Tibial nerve (tissue), 4 donors: ENCODE measurements around the gene ZFYVE19. TPM values are rescaled to one million over a fixed set of nuclear protein-coding genes. Genes with fewer than 3 reads are reported as not detected.
"Not testable (repeated sequence)": the region's sequence is repeated elsewhere in the genome, so short reads cannot be mapped to it uniquely, and the experiment has no call there.

ENCODE experiments used
- DNase-seq, 2 donors: peaks; one replicate each; pipeline ENCODE4 v3.0.0-alpha.2; 2019; ENCODE audit warnings: low spot score in 2 of 2
- H3K27ac ChIP-seq, 4 donors: fragments of 200-600 bp; sonication (generic) in 3 of 4; one replicate each; pipeline ENCODE4 v1.5.1; 2017 to 2019; ENCODE audit warnings: mild to moderate bottlenecking in 1 of 4
- H3K27me3 ChIP-seq, 2 donors: fragments of 200-600 bp; sonication (generic) in 1 of 2; one replicate each; pipeline versions ENCODE4 v1.5.1 to v1.6.0; 2017 to 2019
- H3K36me3 ChIP-seq, 3 donors: fragments of 200-600 bp; sonication (generic); one replicate each; pipeline ENCODE4 v1.5.1; 2018 to 2019
- H3K4me1 ChIP-seq, 4 donors: fragments of 200-600 bp; sonication (generic) in 3 of 4; one replicate each; pipeline ENCODE4 v1.5.1; 2017 to 2019
- H3K4me3 ChIP-seq, 4 donors: fragments of 200-600 bp; sonication (generic) in 3 of 4; one replicate each; pipeline ENCODE4 v1.5.1; 2017 to 2019; ENCODE audit warnings: mild to moderate bottlenecking in 1 of 4, moderate library complexity in 1 of 4
- H3K9me3 ChIP-seq, 4 donors: fragments of 200-600 bp; sonication (generic) in 3 of 4; one replicate each; pipeline ENCODE4 v1.5.1; 2017 to 2019
- CTCF ChIP-seq, 5 experiments: fragments of 200-600 bp in 3 of 5; fragments of 450-650 bp in 2 of 5; sonication (generic) in 3 of 5; IDR thresholded peaks; one replicate each; pipeline ENCODE4 v1.5.1; 2016 to 2019; ENCODE audit warnings: antibody characterized with exemption in 5 of 5, mild to moderate bottlenecking in 3 of 5, moderate library complexity in 2 of 5
- EP300 ChIP-seq, 2 donors: sonication (generic); formaldehyde crosslinking; IDR thresholded peaks; one replicate each; pipeline ENCODE4 v1.6.1; 2017; ENCODE audit warnings: antibody characterized with exemption in 2 of 2, mild to moderate bottlenecking in 1 of 2
- POLR2A ChIP-seq, 2 donors: fragments of 450-650 bp; IDR thresholded peaks; one replicate each; pipeline ENCODE4 v1.6.1; 2017; ENCODE audit warnings: antibody characterized with exemption in 2 of 2, mild to moderate bottlenecking in 2 of 2, moderate library complexity in 2 of 2
- WGBS, 2 donors: methylation state at CpG; one replicate each; pipeline ENCODE4 v1.1.5; 2018; 5-methylcytosine and 5-hydroxymethylcytosine counted together
- small RNA-seq: library from RNA; depleted of rRNA; stranded (forward); fragments of <200 nt; gene quantifications from one replicate; pipeline ENCODE3, GENCODE V24; 2016
- total RNA-seq, 4 donors: library from RNA; depleted of rRNA; stranded (reverse); fragments of >200 nt; gene quantifications; one replicate each; pipeline ENCODE4 v1.1.0, GENCODE V29; 2016

The ZFYVE19 gene
- total RNA-seq, 4 donors from 2014 or later: 19.0 to 48.5 (median 34.2) TPM

DNA sequence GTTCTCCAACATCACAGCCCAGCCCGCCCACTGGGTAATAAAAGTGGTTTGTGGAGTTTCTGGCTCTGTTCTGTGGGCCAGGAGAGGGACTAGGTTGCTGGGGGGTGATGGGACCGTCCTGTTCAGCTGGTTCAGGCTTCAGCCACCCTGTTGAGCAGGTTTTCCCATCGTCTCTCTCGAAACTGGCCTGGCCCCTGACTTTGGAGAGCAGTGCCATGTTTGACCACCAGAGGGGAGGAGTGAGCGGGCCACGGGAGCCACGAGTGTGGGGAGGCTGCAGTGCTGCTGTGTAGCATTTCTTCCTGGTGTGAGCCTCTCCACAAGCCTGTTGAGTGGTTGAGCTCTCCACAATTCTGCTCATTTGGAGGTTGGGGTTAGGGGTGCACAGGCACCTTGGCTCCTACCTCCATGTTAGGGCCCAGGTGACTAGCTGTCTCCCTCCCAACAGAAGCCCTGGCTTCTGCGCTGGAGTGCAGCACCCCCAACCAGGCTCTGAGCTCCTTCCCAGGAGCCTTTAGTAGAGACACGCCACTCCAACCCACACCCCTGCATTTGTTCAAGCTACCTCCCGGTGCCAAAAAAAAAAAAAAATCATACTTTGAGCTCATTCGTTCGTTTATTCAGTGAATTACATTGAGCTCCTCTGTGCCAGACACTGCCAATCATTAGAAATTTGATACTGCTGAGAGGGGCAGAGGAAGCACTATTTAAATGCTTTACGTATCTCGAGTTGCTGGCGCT lies 50.9 kb downstream of the ZFYVE19 start:
- peak; percentile 56 to 69 for DNase-seq

GRCh38 chr15:40858706-40859105 lies 51.8 kb downstream of the ZFYVE19 start:
- Histone ChIP-seq H3K9me3 (no peaks in the 10 kb centered on the region), H3K27me3 (peaks cover 0 to under 1% of the 10 kb centered on the region in 2 donors), H3K4me3 (no peak overlapping the region), H3K36me3 (no peaks in the 10 kb centered on the region), H3K27ac (no peak overlapping the region), H3K4me1 (peaks cover 0 to 6% (median 0%) of the 10 kb centered on the region in 4 donors)
- DNase-seq: no peak
- 70 to 73% methylated on average over 10 of the region's 10 CpGs for WGBS, 2 donors
- TF ChIP-seq CTCF (IDR thresholded peaks at IDR 0.05) (no peak), POLR2A (IDR thresholded peaks at IDR 0.05) (no peak), EP300 (IDR thresholded peaks at IDR 0.05) (no peak)

More for the DNA sequence above, 50.9 kb downstream of the ZFYVE19 start:
- no peak overlapping the region for H3K27ac ChIP-seq
- no peak overlapping the region for H3K4me3 ChIP-seq
- H3K36me3 ChIP-seq: no peaks in the 10 kb centered on the region
- no peak for TF ChIP-seq POLR2A (IDR thresholded peaks at IDR 0.05)
- peak; percentile 90 to 97 (median 92) for TF ChIP-seq CTCF (IDR thresholded peaks at IDR 0.05)
- TF ChIP-seq EP300 (IDR thresholded peaks at IDR 0.05): no peak
- H3K9me3 ChIP-seq: no peaks in the 10 kb centered on the region
- peaks cover 0 to 6% (median 0%) of the 10 kb centered on the region in 4 donors for H3K4me1 ChIP-seq
- H3K27me3 ChIP-seq: no peaks in the 10 kb centered on the region
- 29 to 31% methylated on average over 15 of the region's 15 CpGs for WGBS, 2 donors

- no peaks in the 10 kb centered on the region for H3K9me3 ChIP-seq
- H3K27ac ChIP-seq: no peak overlapping the region
- H3K36me3 ChIP-seq: no peaks in the 10 kb centered on the region
- DNase-seq: peak in 1 of 2 donors; percentile 47
- WGBS, 2 donors: 47 to 67% methylated on average over 12 to 18 of the region's 18 CpGs
- H3K4me3 ChIP-seq: no peak overlapping the region
- TF ChIP-seq CTCF (IDR thresholded peaks at IDR 0.05) (peak; percentile 35 to 70 (median 55)), POLR2A (IDR thresholded peaks at IDR 0.05) (no peak), EP300 (IDR thresholded peaks at IDR 0.05) (no peak)
- peaks cover 0 to 6% (median 0%) of the 10 kb centered on the region in 4 donors for H3K4me1 ChIP-seq
- peaks cover 0 to 7% of the 10 kb centered on the region in 2 donors for H3K27me3 ChIP-seq
Measured at GRCh38 chr15:40859206-40859851, 52.4 kb downstream of the ZFYVE19 start.

- WGBS, 2 donors: 71 to 73% methylated on average over 4 of the region's 4 CpGs
- not testable (repeated sequence) for DNase-seq, H3K27ac ChIP-seq, H3K9me3 ChIP-seq, H3K4me3 ChIP-seq, H3K4me1 ChIP-seq, H3K36me3 ChIP-seq
- peaks cover 0 to 11% of the 10 kb centered on the region in 2 donors for H3K27me3 ChIP-seq
Measured at GRCh38 chr15:40861147-40861546, 54.3 kb downstream of the ZFYVE19 start.

DNA sequence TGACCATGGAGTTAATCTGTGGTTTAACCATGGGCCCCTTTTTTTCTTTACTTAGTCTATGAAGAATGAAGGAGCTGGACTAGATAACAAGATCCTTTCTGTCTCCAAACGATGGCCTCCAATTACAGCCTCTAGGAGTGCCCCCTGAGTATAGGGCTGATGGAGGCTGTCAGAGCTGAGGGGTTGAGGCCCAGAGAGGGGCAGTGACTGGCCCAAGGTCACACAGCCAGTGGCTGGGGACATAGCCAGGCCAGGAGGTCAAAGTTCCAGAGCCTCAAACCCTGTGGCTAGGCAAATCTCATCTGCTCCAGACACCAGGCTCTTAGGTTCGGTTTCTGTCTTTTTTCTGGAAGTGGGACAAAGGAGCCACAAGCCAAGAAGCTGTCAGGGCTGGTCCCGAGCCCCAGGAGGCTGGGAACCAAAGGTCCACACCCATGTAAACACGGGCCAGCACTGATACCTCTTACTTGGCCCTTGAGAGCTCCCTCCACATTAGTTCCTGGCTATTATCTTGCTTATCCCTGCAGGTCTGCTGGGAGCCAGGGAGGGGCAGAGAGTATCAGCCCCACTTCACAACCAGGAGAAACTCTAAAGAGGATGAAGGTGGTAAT lies 56.9 kb downstream of the ZFYVE19 start:
- DNase-seq: no peak
- no peak for TF ChIP-seq CTCF (IDR thresholded peaks at IDR 0.05)
- no peak for TF ChIP-seq EP300 (IDR thresholded peaks at IDR 0.05)
- TF ChIP-seq POLR2A (IDR thresholded peaks at IDR 0.05): no peak
- H3K36me3 ChIP-seq: no peaks in the 10 kb centered on the region
- H3K9me3 ChIP-seq: no peaks in the 10 kb centered on the region
- H3K4me1 ChIP-seq: no peaks in the 10 kb centered on the region
- 56 to 60% methylated on average over 4 of the region's 4 CpGs for WGBS, 2 donors
- H3K4me3 ChIP-seq: no peak overlapping the region
- no peak overlapping the region for H3K27ac ChIP-seq
- peaks cover 0 to 11% of the 10 kb centered on the region in 2 donors for H3K27me3 ChIP-seq

Small RNA genes within 50 kb of the gene (small RNA-seq; reads per million reads assigned to genes)
- gene SUMO2P15: not detected

Other genes with a start within 250 kb of the ZFYVE19 start
- gene CCDC32, start 242.0 kb upstream of the ZFYVE19 start, total RNA-seq: 10 to 100 TPM; 21.6 to 43.9 (median 33.0) TPM
- gene RPUSD2, start 237.8 kb upstream of the ZFYVE19 start, total RNA-seq: 10 to 100 TPM in 1 of 4 donors, 1 to 10 TPM in 3; 4.3 to 11.4 (median 8.3) TPM
- 1 to 10 TPM in 2 of 4 donors, under 1 TPM in 2; under 0.01 to 1.3 (median 0.99) TPM for gene KNL1, start 212.8 kb upstream of the ZFYVE19 start, total RNA-seq
- gene RAD51, start 111.9 kb upstream of the ZFYVE19 start, total RNA-seq: under 1 TPM in 2 of 4 donors, not detected in 2; 0.42 to 0.59 TPM
- 10 to 100 TPM; 26.7 to 41.1 (median 39.1) TPM for gene RMDN3, start 51.8 kb upstream of the ZFYVE19 start, total RNA-seq
- 10 to 100 TPM; 24.5 to 49.4 (median 44.1) TPM for gene GCHFR, start 43.0 kb upstream of the ZFYVE19 start, total RNA-seq
- gene C15orf62, start 37.1 kb upstream of the ZFYVE19 start, total RNA-seq: under 1 TPM in 1 of 4 donors, not detected in 3; 0.59 TPM
- gene DNAJC17, start 384 bp downstream of the ZFYVE19 start, total RNA-seq: 10 to 100 TPM; 23.9 to 61.5 (median 36.3) TPM
- not detected for gene PPP1R14D, start 21.6 kb downstream of the ZFYVE19 start, total RNA-seq
- gene SPINT1, start 37.0 kb downstream of the ZFYVE19 start, total RNA-seq: 10 to 100 TPM in 1 of 4 donors, 1 to 10 TPM in 3; 1.1 to 12.0 (median 4.2) TPM
- gene RHOV, start 67.1 kb downstream of the ZFYVE19 start, total RNA-seq: under 1 TPM in 2 of 4 donors, not detected in 2; 0.39 to 0.60 TPM
- gene VPS18, start 87.4 kb downstream of the ZFYVE19 start, total RNA-seq: 10 to 100 TPM; 22.2 to 29.2 (median 25.2) TPM
- gene DLL4, start 122.3 kb downstream of the ZFYVE19 start, total RNA-seq: 10 to 100 TPM in 1 of 4 donors, 1 to 10 TPM in 3; 4.2 to 11.2 (median 7.1) TPM
- 1 to 10 TPM in 1 of 4 donors, not detected in 3; 2.7 TPM for gene CHAC1, start 146.4 kb downstream of the ZFYVE19 start, total RNA-seq